Mesendoderm (in vitro differentiated cells): Measurements from ENCODE around the gene SLC6A12.

ENCODE experiments used
- DNase-seq: peaks from one replicate; pipeline ENCODE4 v3.0.0; 2013
- H2AK5ac ChIP-seq: 2 replicates; pipeline ENCODE4 v1.6.1; 2013; ENCODE audit warnings: low read length, inconsistent platforms
- H2BK120ac ChIP-seq: 2 replicates; pipeline ENCODE4 v1.6.1; 2013; ENCODE audit warnings: low read depth, mild to moderate bottlenecking, low read length, moderate library complexity, mixed read lengths
- H2BK15ac ChIP-seq: replicated peaks from 2 replicates; pipeline ENCODE4 v1.6.1; 2013; ENCODE audit warnings: low read depth, mild to moderate bottlenecking, moderate library complexity
- H2BK5ac ChIP-seq: 2 replicates; pipeline ENCODE4 v1.6.1; 2013; ENCODE audit warnings: low read length, inconsistent platforms
- H3K18ac ChIP-seq: 2 replicates; pipeline ENCODE4 v1.6.1; 2013; ENCODE audit warnings: mild to moderate bottlenecking, low read length, mixed read lengths
- H3K23ac ChIP-seq: one replicate; pipeline ENCODE4 v1.6.1; 2013; ENCODE audit warnings: low read length
- H3K27ac ChIP-seq: 2 replicates; pipeline ENCODE4 v1.5.1; 2013; ENCODE audit warnings: low read depth, mild to moderate bottlenecking, inconsistent platforms, low read length, moderate library complexity
- H3K27me3 ChIP-seq: 2 replicates; pipeline ENCODE4 v1.6.1; 2013; ENCODE audit warnings: low read length, control low read depth, mild to moderate bottlenecking, inconsistent platforms; ENCODE audit not compliant: insufficient read depth, poor library complexity
- H3K36me3 ChIP-seq: 2 replicates; pipeline ENCODE4 v1.6.1; 2013; ENCODE audit warnings: low read length, inconsistent platforms; ENCODE audit not compliant: control insufficient read depth, insufficient read depth
- H3K4ac ChIP-seq: one replicate; pipeline ENCODE4 v1.6.1; 2013; ENCODE audit warnings: low read depth, mild to moderate bottlenecking, low read length, moderate library complexity
- H3K4me1 ChIP-seq: 2 replicates; pipeline ENCODE4 v1.6.1; 2013; ENCODE audit warnings: low read depth, low read length, inconsistent platforms; ENCODE audit not compliant: control insufficient read depth
- H3K4me2 ChIP-seq: 2 replicates; pipeline ENCODE4 v1.6.1; 2013; ENCODE audit warnings: low read length
- H3K4me3 ChIP-seq: 2 replicates; pipeline ENCODE4 v1.5.1; 2013; ENCODE audit warnings: mild to moderate bottlenecking, low read length
- H3K56ac ChIP-seq: one replicate; pipeline ENCODE4 v1.6.1; 2013; ENCODE audit warnings: low read length
- H3K79me1 ChIP-seq: 2 replicates; pipeline ENCODE4 v1.6.1; 2013; ENCODE audit warnings: low read length, inconsistent platforms
- H3K79me2 ChIP-seq: 2 replicates; pipeline ENCODE4 v1.6.1; 2013; ENCODE audit warnings: mild to moderate bottlenecking, low read length; ENCODE audit not compliant: control insufficient read depth, insufficient read depth
- H3K9ac ChIP-seq: 2 replicates; pipeline ENCODE4 v1.6.1; 2013; ENCODE audit warnings: low read length, inconsistent platforms
- H4K5ac ChIP-seq: one replicate; pipeline ENCODE4 v1.6.1; 2013; ENCODE audit warnings: low read length
- H4K8ac ChIP-seq: one replicate; pipeline ENCODE4 v1.6.1; 2013; ENCODE audit warnings: low read depth, mild to moderate bottlenecking, control low read depth, low read length, moderate library complexity
- WGBS: extraction: QIAGEN DNeasy Blood & Tissue Kit; methylation state at CpG from one replicate; pipeline ENCODE4 v1.1.7; 2013; ENCODE audit warnings: low lambda C conversion rate, missing lambda C conversion rate; ENCODE audit not compliant: insufficient coverage; ENCODE audit errors: extremely low coverage; 5-methylcytosine and 5-hydroxymethylcytosine counted together

The SLC6A12 gene

GRCh38 chr12:223841-224240 is 9.9 kb upstream of the SLC6A12 start:
- H3K4me1 ChIP-seq, result peaks cover 2% of the 10 kb centered on the region
- no peak overlapping the region for H2AK5ac ChIP-seq
- H2BK5ac ChIP-seq, result no peak overlapping the region
- no peak overlapping the region for H3K56ac ChIP-seq
- H3K4me3 ChIP-seq, result no peak overlapping the region
- no peak overlapping the region for H3K4me2 ChIP-seq
- WGBS, result no CpG with 5 or more reads among the region's 11 CpGs
- H3K79me1 ChIP-seq, result no peaks in the 10 kb centered on the region
- H2BK120ac ChIP-seq, result no peak overlapping the region
- H3K27me3 ChIP-seq, result no peaks in the 10 kb centered on the region
- no peak overlapping the region for H4K8ac ChIP-seq
- H2BK15ac ChIP-seq, result no peak overlapping the region
- H3K9ac ChIP-seq, result no peak overlapping the region
- no peak overlapping the region for H3K23ac ChIP-seq
- H3K4ac ChIP-seq, result no peak overlapping the region
- H3K18ac ChIP-seq, result no peak overlapping the region
- no peak for DNase-seq
- H3K36me3 ChIP-seq, result no peaks in the 10 kb centered on the region
- no peak overlapping the region for H4K5ac ChIP-seq
- no peak overlapping the region for H3K27ac ChIP-seq
- H3K79me2 ChIP-seq, result no peaks in the 10 kb centered on the region

GRCh38 chr12:221736-222135 is 7.8 kb upstream of the SLC6A12 start:
- Histone ChIP-seq H3K56ac (no peak overlapping the region), H2BK120ac (no peak overlapping the region), H3K18ac (no peak overlapping the region), H3K79me1 (no peaks in the 10 kb centered on the region), H4K8ac (no peak overlapping the region), H3K79me2 (no peaks in the 10 kb centered on the region), H3K36me3 (no peaks in the 10 kb centered on the region), H3K23ac (no peak overlapping the region), H3K9ac (no peak overlapping the region), H3K27ac (no peak overlapping the region), H3K27me3 (no peaks in the 10 kb centered on the region), H2AK5ac (no peak overlapping the region), H2BK15ac (no peak overlapping the region), H3K4me1 (peaks cover 2% of the 10 kb centered on the region), H3K4ac (no peak overlapping the region), H4K5ac (no peak overlapping the region), H2BK5ac (no peak overlapping the region), H3K4me2 (no peak overlapping the region), H3K4me3 (no peak overlapping the region)
- WGBS, result no CpG with 5 or more reads among the region's 6 CpGs
- DNase-seq, result no peak

DNA sequence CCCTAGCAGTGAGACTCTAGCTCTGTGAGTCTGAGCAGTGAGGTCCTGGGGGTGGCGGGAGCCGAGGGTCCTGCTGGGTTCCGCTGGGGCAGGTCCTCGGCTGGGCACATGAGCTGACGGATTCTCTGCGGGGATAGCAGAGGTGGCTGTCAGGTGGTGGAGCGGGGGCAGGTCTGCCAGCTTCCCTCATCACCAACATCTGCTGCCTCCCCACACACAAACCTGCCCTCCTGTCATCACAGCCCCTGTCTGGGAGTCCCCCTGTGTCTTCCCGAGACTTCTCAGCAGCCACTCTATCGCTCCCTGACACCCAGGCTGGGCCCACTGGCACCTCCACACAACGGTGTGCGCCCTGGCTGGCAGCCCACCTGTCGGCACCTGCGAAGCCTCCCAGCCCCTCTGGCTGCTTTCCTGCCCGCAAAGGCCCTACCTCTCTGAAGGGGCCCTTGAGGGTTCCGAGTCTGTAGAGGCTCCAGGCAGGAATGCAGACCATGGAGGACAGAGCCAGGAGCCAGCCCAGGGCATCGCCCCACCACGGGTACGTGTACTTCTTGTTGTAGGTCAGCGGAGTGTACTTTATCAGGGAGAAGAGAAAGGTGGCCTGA is 7.1 kb upstream of the SLC6A12 start:
- H3K9ac ChIP-seq, result no peak overlapping the region
- no peak overlapping the region for H3K18ac ChIP-seq
- no peak overlapping the region for H2BK15ac ChIP-seq
- no peak overlapping the region for H4K5ac ChIP-seq
- no peak overlapping the region for H3K4ac ChIP-seq
- no peak overlapping the region for H3K56ac ChIP-seq
- H2AK5ac ChIP-seq, result no peak overlapping the region
- H3K4me3 ChIP-seq, result no peak overlapping the region
- H4K8ac ChIP-seq, result no peak overlapping the region
- no peaks in the 10 kb centered on the region for H3K79me2 ChIP-seq
- no peaks in the 10 kb centered on the region for H3K79me1 ChIP-seq
- H3K36me3 ChIP-seq, result no peaks in the 10 kb centered on the region
- DNase-seq, result no peak
- H3K4me1 ChIP-seq, result peaks cover 2% of the 10 kb centered on the region
- WGBS, result no CpG with 5 or more reads among the region's 19 CpGs
- H3K27me3 ChIP-seq, result no peaks in the 10 kb centered on the region
- H3K4me2 ChIP-seq, result no peak overlapping the region
- no peak overlapping the region for H2BK5ac ChIP-seq
- no peak overlapping the region for H2BK120ac ChIP-seq
- no peak overlapping the region for H3K23ac ChIP-seq
- no peak overlapping the region for H3K27ac ChIP-seq

DNA sequence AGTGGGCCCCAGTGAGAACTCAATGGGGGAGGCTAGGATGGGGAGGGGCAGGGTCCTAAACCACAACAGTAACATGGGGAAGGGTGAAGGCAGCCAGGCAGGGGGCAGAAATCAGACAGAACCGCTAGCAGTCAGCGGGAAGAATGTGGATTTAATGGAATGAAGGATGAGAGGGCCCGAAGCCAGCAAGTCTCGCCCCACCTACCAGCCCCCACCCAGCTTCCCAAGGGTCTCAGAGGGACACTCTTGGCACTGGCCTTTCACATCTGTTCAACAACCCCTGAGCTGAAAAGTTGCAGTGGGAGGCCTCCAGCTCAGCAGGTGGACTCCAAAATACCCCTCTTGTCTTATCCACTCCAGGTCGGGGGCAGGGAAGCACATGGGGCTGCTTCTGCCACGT is 6.5 kb upstream of the SLC6A12 start:
- Histone ChIP-seq H3K79me2 (no peaks in the 10 kb centered on the region), H3K79me1 (no peaks in the 10 kb centered on the region)

DNA sequence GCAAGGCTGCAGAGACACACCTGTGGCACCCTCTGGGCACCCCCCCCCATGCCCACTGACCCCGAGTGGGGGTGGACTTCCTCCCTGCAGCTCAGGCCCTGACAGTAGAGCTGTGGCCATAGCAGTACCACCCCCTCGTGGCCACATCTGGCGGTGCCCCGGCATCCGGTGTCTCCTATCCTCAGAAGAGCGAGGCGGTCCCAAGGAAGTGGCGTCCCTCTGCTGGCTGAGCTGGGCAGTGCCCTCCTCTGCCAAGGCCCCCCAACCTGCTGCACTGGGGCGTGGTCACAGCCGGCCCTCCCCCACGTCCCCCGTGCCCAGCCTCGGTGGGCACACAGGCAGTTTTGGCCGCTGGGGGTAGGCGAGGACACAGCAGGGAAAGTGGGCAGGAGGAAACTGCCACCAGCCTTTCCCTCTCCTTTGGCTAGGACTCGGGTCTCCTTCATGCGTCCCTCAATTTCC is 6.0 kb upstream of the SLC6A12 start:
- peak overlapping the region; percentile 10 for H3K56ac ChIP-seq
- no CpG with 5 or more reads among the region's 17 CpGs for WGBS

More for the DNA sequence above, 6.5 kb upstream of the SLC6A12 start:
- H3K4me1 ChIP-seq, result peaks cover 2% of the 10 kb centered on the region
- no peak overlapping the region for H3K23ac ChIP-seq
- H3K27me3 ChIP-seq, result no peaks in the 10 kb centered on the region
- H3K27ac ChIP-seq, result no peak overlapping the region
- no peak overlapping the region for H3K4me2 ChIP-seq
- no peak for DNase-seq
- H2BK5ac ChIP-seq, result no peak overlapping the region
- no peak overlapping the region for H3K9ac ChIP-seq
- no CpG with 5 or more reads among the region's 6 CpGs for WGBS
- no peak overlapping the region for H3K18ac ChIP-seq
- no peak overlapping the region for H3K56ac ChIP-seq
- no peak overlapping the region for H4K5ac ChIP-seq
- no peak overlapping the region for H2AK5ac ChIP-seq
- no peak overlapping the region for H3K4ac ChIP-seq
- no peaks in the 10 kb centered on the region for H3K36me3 ChIP-seq
- no peak overlapping the region for H2BK15ac ChIP-seq
- H3K4me3 ChIP-seq, result no peak overlapping the region
- H2BK120ac ChIP-seq, result no peak overlapping the region
- no peak overlapping the region for H4K8ac ChIP-seq

More for the DNA sequence above, 6.0 kb upstream of the SLC6A12 start:
- no peak overlapping the region for H3K23ac ChIP-seq
- H3K79me2 ChIP-seq, result no peaks in the 10 kb centered on the region
- no peak overlapping the region for H3K4ac ChIP-seq
- no peak overlapping the region for H3K9ac ChIP-seq
- peaks cover 2% of the 10 kb centered on the region for H3K4me1 ChIP-seq
- H3K4me2 ChIP-seq, result no peak overlapping the region
- no peak overlapping the region for H3K27ac ChIP-seq
- DNase-seq, result peak; percentile 90
- H3K18ac ChIP-seq, result no peak overlapping the region
- no peak overlapping the region for H3K4me3 ChIP-seq
- no peak overlapping the region for H4K5ac ChIP-seq
- H2BK15ac ChIP-seq, result no peak overlapping the region
- H4K8ac ChIP-seq, result no peak overlapping the region
- H2BK5ac ChIP-seq, result no peak overlapping the region
- H3K36me3 ChIP-seq, result no peaks in the 10 kb centered on the region
- H2BK120ac ChIP-seq, result no peak overlapping the region
- no peaks in the 10 kb centered on the region for H3K79me1 ChIP-seq
- no peaks in the 10 kb centered on the region for H3K27me3 ChIP-seq
- H2AK5ac ChIP-seq, result no peak overlapping the region
